DOHH2 (cell line): ENCODE results near the gene FRY.

Experiments used
- EZH2phosphoT487 ChIP-seq: fragments of 200-600 bp; sonication (generic); IDR thresholded peaks from 2 replicates; pipeline ENCODE4 v1.6.1; 2017; ENCODE audit warnings: borderline replicate concordance, mild to moderate bottlenecking, antibody characterized with exemption, low read length, moderate library complexity, mixed read lengths
- TF ChIP-seq, protein P1 (sequence below): fragments of 200-600 bp; sonication (generic); IDR thresholded peaks from one replicate; pipeline ENCODE4 v1.5.1; 2014; ENCODE audit warnings: antibody characterized with exemption, mild to moderate bottlenecking, low read depth, low read length; ENCODE audit not compliant: poor library complexity, severe bottlenecking

DNA sequence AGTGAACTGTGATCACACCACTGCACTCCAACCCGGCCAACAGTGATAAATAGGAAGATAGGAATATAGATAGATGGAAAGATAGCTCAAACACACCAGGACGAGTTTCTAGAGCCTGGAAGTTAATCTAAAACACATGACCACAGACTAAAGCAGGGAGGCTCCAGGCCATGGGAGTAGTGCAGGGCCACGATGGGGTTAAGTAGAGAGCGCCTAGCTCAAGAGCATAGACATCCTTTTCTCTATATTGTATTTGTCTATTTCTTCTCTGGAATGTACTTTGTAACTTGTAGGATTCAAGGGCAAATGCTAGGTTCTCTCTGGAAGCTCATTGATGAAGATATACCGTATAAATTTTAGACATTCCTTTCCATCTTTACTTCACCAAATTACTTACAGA is 214.0 kb downstream of the FRY start:
- TF ChIP-seq, protein P1, sequence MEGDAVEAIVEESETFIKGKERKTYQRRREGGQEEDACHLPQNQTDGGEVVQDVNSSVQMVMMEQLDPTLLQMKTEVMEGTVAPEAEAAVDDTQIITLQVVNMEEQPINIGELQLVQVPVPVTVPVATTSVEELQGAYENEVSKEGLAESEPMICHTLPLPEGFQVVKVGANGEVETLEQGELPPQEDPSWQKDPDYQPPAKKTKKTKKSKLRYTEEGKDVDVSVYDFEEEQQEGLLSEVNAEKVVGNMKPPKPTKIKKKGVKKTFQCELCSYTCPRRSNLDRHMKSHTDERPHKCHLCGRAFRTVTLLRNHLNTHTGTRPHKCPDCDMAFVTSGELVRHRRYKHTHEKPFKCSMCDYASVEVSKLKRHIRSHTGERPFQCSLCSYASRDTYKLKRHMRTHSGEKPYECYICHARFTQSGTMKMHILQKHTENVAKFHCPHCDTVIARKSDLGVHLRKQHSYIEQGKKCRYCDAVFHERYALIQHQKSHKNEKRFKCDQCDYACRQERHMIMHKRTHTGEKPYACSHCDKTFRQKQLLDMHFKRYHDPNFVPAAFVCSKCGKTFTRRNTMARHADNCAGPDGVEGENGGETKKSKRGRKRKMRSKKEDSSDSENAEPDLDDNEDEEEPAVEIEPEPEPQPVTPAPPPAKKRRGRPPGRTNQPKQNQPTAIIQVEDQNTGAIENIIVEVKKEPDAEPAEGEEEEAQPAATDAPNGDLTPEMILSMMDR, result no peak
- TF ChIP-seq EZH2phosphoT487, result no peak
